HG02852 (cell line): ENCODE data around the gene ATL3.
A peak's percentile ranks its signal among the peaks of the same experiment; 100 is the strongest.
"Not testable (repeated sequence)": the region's sequence is repeated elsewhere in the genome, so short reads cannot be mapped to it uniquely, and the experiment has no call there.

Source experiments
- ATAC-seq: cut with Tn5 transposase; IDR thresholded peaks from one replicate; pipeline ENCODE4 v1.9.1; 2021; ENCODE audit warnings: mild to moderate bottlenecking, moderate library complexity; ENCODE audit not compliant: unreplicated experiment

Gene ATL3

GRCh38 chr11:63671322-63672155 is at the start of gene ATL3:
Gene ATL3, minus strand, starts transcription at chr11:63671376. Its CDS starts 41 bp downstream, at chr11:63671335.
- peak; percentile 91 for ATAC-seq

DNA sequence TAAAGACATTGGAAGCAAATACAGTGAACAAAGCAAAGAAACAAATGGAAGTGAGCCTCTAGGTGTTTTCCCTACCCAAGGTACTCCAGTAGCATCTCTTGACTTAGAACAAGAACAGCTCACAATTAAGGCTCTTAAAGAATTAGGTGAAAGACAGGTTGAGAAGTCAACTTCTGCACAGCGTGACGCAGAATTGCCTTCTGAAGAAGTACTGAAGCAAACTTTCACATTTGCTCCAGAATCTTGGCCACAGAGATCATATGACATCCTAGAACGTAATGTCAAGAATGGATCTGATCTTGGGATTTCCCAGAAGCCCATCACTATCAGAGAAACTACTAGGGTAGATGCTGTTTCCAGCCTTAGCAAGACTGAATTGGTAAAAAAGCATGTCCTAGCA is 49.4 kb upstream of the ATL3 start:
- ATAC-seq = no peak

- ATAC-seq = no peak
These were observed 48.8 kb upstream of the ATL3 start for GRCh38 chr11:63719987-63720386.

DNA sequence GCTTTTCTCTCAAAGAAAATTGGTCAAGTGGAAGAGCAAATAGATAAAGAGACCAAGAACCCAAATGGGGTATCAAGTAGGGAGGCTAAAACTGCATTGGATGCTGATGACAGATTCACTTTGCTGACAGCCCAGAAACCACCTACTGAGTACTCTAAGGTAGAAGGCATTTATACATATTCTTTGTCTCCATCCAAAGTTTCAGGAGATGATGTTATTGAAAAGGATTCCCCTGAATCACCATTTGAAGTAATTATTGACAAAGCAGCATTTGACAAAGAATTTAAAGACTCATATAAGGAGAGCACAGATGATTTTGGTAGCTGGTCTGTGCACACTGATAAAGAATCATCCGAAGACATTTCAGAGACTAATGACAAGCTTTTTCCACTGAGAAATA is 47.8 kb upstream of the ATL3 start:
- ATAC-seq = no peak

DNA sequence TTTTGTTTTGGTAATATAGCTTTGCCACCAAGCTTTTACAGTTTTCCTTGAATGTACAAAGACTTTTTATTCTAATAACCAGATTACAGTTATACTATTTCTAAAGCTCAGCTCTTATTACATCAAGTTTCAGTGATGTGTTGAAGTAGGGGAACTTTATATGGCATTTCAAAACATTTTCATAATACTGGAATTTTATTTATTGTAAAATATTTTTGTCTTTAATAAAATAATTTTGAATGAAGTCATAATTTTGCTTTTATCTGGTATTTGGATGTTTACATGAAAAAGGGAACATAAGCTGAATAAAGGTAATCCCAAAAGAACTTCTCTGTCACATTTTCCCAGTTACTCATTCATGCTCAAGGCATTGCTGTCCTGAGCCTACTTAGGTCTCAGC is 44.9 kb upstream of the ATL3 start:
- ATAC-seq = no peak

DNA sequence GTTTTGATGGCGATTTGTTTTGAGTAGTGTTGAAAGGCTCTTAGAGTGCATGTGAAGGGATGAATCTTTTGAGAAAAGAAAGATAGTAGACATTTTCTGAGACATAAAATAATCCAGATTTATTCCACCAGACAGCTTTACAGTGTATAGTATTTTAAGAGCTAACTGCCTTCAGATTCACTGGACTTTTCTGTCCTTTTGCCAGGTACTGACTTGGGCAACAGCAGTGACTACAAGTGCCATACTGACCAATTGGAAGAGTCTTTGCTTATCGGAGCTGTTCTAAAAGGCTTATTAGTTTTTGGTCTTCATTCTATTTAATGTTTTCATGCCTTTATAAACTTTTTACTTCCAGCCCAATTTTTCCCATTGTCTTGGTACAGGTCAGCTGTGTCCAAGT is 42.6 kb upstream of the ATL3 start:
- no peak for ATAC-seq

- no peak for ATAC-seq
These were observed 40.7 kb upstream of the ATL3 start for GRCh38 chr11:63711838-63712237.

GRCh38 chr11:63710476-63711217 is 39.5 kb upstream of the ATL3 start:
- no peak for ATAC-seq

DNA sequence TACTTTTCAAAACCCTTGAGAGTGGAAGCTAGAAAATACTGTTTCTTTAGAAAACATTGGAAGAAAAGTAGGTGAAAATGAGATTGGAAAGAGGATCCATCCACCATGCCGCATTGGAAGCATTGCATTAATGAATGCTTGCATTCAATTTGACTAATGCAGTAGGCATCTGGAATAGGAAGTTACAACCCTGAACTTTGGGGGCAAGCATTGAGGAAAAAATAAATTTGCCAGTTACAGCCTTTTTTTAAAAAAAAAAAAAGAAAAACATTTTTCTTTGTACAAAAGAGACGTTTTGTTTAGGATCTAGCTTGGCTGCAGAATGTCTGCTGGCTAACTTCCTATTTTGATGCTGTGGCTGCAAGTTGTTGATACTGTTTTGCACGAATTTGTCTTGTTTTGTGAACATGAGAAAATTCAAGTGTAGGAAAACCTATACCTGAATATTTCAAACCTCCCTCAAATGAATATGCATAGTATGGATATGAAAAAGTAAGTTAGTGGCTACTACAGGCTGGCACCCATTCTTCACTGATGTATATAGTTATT is 38.2 kb upstream of the ATL3 start:
- no peak for ATAC-seq

DNA sequence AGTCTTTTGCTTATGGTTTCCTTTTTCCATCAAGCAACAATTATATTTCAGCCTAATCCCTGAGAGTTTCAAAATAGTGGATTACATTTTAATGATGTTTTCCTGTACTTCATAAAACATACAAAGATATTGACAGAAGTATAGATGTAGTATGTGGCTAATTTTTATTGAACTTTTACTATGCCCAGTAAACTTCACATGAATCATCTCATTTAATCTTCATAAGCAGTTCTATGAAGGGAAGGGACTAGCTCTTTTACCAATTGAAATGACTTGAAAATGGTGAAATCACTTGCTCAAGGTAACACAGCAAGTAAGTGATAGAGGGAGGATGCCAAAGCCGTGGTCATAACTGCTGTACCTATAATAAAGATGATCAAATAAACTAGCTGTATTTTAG is 37.6 kb upstream of the ATL3 start:
- no peak for ATAC-seq

GRCh38 chr11:63705526-63705925 is 34.4 kb upstream of the ATL3 start:
- ATAC-seq = no peak

DNA sequence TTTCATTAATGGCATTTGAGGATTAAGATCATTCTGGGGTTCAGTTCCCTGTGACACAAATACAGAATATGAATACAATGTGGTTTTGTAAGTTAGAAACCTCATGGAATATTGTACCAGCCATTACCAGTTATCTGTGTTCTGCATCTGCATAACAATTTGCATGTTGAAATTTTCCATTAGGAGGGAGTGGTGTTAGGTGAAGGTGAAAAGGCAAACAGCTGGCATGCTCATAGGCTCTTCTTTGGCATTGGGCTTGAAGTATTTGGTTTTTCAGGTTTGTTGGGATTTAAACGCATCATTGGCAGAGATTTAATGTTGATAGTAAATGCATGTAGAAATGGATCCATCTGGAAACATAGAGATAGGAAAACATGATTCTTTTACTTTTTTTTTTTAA is 28.7 kb upstream of the ATL3 start:
- ATAC-seq = no peak

DNA sequence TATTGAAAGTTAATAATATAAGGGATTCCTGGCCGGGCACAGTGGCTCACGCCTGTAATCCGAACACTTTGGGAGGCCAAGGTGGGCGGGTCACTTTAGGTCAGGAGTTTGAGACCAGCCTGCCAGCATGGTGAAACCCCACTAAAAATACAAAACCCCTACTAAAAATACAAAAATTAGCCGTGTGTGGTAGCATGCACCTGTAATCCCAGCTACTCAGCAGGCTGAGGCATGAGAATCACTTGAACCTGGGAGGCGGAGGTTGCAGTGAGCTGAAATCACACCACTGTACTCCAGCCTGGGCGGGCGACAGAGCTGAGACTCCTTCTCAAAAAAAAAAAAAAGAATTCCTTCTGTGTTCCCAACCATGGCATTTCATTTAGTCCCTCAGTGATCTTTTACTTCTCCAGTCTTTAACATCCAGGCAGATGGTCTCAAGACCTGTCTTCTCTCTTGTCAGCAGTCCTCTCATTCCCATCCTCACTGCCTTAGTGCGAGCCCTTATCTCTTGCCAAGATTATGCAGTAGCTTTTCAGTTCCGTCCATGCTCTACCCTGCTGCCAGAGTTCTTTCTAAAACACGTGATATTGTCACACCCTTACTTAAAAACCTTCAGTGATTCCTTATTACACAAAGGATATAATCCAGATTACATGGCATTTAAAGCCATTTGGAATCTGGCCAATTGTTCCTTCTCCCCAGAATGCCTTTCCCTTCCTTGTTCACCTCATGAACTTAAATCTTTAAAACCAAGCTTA is 28.0 kb upstream of the ATL3 start:
- ATAC-seq = no peak

DNA sequence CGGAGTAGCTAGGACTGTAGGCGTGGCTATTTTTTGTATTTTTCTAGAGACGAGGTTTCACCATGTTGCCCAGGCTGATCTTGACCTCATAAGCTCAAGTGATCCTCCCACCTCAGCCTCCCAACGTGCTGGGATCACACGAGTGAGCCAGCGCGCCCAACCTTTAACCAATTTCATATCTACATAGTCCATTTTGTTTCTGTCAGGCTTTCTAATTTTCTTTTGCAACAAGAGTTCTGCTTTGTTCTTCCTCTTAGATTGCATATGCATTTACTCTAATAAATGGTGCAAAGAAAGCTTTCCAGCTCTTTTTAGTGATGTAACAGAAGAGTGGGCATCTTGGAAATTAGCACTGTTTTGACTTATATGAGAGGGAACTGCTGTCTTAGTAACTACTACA is 23.4 kb upstream of the ATL3 start:
- no peak for ATAC-seq

- ATAC-seq = no peak
These were observed 16.7 kb upstream of the ATL3 start for GRCh38 chr11:63687845-63688244.

DNA sequence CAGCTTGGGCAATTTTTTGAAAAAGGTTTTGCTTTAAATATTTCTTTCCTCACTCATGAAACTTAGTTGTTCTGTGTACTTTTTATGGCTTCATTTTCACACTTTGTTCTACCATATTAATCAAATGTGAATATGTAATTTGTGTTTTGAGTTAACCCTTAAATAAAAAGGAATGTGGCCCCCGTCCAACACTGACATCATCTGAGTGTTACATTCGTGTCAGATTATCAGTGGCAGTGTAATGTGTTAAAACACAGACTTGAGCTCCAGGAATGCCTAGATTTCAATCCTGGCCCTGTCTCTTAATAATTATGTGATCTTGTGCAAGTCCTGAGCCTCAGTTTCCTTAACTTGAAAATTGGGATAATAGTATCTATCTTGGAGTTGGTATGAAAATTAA is 15.8 kb upstream of the ATL3 start:
- ATAC-seq = no peak

GRCh38 chr11:63685158-63685721 is 14.1 kb upstream of the ATL3 start:
- not testable (repeated sequence) for ATAC-seq

DNA sequence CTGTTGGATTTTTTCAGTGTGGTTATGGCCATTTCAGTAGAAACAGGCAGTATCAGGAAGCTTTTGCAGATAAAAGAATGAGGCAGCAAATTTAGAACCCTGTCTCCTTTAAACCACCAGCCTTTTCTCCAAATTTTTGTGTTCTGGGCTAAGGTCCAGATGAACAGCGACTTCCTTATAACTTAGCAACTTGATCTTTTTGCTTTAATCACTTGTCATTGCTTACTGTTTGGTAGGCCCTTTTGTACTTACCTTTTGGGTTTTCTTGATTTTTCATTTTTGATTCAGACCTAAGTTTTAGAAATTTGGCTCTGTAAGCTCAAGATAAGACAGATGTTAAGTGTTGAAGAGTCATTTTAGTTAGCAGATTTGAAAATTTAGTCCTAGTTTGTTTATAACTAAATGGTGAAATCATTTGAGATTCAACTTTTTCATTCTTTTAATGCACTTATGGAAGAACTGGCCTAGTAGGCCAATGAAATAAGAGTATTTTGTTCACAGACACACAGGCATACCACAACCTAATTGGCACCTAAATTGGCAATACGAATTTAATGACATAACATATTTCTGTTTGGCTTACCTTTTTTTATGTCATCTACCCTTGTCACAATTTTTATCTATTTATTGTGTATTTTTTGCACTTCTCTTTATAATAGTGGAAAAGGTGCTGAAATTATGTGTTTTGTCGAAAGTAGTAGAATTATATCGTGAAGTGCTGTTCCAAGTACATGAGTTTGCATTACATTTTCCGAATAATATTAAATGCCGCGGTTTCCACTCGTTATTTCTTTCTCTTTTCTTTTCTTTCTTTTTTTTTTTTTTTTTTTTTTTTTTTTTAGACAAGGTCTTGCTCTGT is 12.2 kb upstream of the ATL3 start:
- ATAC-seq = no peak

- no peak for ATAC-seq
These were observed 11.2 kb upstream of the ATL3 start for GRCh38 chr11:63682066-63683021.
